ENCODE results near the gene NUAK1. TPM values are rescaled to one million over a fixed set of nuclear protein-coding genes. Genes with fewer than 3 reads are reported as not detected.

Gene NUAK1
- total and polyA plus RNA-seq, 2 experiments from 2014 or later: 5.4 to 16.9 TPM

DNA sequence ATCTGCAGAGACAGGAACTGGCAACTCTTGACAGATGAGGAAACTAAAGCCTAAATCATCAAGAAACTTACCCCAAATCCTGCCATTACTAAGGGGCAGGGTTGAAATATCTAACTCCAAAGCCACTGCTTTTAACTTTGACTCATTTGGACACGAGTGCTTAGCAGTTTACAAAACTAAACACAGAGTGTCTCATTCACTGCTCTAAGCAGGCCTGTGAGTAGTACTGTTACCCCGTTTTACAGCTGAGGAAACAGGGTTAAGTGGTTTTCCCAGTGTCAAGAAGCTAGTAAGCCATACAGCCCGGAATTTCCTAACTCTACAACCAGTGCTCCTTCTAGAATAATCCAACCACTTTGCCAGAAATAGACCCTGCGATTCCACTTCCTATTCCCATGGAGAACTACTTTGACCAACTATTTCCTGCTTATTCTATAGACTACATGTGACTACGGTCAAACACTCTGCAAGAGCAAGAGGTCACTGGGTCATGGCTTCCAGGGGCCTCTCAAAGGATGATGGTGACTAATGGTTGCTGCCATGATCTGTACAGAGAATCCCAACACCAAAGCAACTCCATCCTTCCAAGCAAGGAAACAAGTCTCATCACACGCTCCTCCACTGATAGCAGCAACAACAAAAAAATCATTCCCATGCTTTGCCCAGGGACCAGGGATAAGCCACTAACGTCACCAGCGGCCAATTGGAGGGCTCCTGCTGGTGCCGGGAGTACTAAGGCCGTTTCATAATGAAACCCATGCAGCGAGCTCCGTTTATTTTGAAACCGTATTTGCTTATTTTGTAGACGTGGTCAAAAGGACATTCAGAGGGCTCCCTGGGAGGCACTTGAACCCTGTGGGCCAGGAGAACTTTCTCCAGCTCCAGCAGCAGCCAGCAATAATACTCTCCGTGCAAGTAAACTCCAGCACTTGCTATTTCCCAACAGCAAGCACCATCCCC lies 56.3 kb downstream of the NUAK1 start:
- Histone ChIP-seq H3K36me3 (ENCODE audit: insufficient read depth) (peaks cover 8% of the 10 kb centered on the region; the same call in 1 of the 2 replicates), H4K20me1 (replicated peaks; ENCODE audit: insufficient read depth) (no peaks in the 10 kb centered on the region), H2AFZ (no peak overlapping the region), H3K4me2 (no peak overlapping the region), H3F3A (replicated peaks; ENCODE audit: low read depth) (no peaks in the 10 kb centered on the region), H3K4me3 (no peak overlapping the region), H3K79me2 (replicated peaks; ENCODE audit: insufficient read depth) (peaks cover 7% of the 10 kb centered on the region), H3K27me3 (ENCODE audit: insufficient read depth) (no peaks in the 10 kb centered on the region), H3K27ac (ENCODE audit: low read depth) (no peak overlapping the region; the same call in 1 of the 2 replicates), H3K9me2 (ENCODE audit: insufficient read depth) (no peaks in the 10 kb centered on the region), H3K4me1 (ENCODE audit: insufficient read depth) (peaks cover 11% of the 10 kb centered on the region)
- Mint-ChIP-seq H3K27ac (0 out of 2 replicates have a peak overlapping the region, but pooled peaks have one; percentile 3), H3K9me3 (no peaks in the 10 kb centered on the region), H3K4me1 (peaks cover 23% of the 10 kb centered on the region), H3K27me3 (ENCODE audit: insufficient read depth, low read depth, poor library complexity) (no peaks in the 10 kb centered on the region), H3K4me3 (no peak overlapping the region), H3K36me3 (ENCODE audit: low read depth) (peaks cover 21% of the 10 kb centered on the region)
- DNase-seq (ENCODE audit: low spot score) (no peak), ATAC-seq (no peak)
- TF ChIP-seq, protein P1, sequence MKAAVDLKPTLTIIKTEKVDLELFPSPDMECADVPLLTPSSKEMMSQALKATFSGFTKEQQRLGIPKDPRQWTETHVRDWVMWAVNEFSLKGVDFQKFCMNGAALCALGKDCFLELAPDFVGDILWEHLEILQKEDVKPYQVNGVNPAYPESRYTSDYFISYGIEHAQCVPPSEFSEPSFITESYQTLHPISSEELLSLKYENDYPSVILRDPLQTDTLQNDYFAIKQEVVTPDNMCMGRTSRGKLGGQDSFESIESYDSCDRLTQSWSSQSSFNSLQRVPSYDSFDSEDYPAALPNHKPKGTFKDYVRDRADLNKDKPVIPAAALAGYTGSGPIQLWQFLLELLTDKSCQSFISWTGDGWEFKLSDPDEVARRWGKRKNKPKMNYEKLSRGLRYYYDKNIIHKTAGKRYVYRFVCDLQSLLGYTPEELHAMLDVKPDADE (IDR thresholded peaks at IDR 0.05): no peak
- TF ChIP-seq POLR2AphosphoS5 (IDR thresholded peaks at IDR 0.05; ENCODE audit: low read depth): no peak
- TF ChIP-seq, protein P2, sequence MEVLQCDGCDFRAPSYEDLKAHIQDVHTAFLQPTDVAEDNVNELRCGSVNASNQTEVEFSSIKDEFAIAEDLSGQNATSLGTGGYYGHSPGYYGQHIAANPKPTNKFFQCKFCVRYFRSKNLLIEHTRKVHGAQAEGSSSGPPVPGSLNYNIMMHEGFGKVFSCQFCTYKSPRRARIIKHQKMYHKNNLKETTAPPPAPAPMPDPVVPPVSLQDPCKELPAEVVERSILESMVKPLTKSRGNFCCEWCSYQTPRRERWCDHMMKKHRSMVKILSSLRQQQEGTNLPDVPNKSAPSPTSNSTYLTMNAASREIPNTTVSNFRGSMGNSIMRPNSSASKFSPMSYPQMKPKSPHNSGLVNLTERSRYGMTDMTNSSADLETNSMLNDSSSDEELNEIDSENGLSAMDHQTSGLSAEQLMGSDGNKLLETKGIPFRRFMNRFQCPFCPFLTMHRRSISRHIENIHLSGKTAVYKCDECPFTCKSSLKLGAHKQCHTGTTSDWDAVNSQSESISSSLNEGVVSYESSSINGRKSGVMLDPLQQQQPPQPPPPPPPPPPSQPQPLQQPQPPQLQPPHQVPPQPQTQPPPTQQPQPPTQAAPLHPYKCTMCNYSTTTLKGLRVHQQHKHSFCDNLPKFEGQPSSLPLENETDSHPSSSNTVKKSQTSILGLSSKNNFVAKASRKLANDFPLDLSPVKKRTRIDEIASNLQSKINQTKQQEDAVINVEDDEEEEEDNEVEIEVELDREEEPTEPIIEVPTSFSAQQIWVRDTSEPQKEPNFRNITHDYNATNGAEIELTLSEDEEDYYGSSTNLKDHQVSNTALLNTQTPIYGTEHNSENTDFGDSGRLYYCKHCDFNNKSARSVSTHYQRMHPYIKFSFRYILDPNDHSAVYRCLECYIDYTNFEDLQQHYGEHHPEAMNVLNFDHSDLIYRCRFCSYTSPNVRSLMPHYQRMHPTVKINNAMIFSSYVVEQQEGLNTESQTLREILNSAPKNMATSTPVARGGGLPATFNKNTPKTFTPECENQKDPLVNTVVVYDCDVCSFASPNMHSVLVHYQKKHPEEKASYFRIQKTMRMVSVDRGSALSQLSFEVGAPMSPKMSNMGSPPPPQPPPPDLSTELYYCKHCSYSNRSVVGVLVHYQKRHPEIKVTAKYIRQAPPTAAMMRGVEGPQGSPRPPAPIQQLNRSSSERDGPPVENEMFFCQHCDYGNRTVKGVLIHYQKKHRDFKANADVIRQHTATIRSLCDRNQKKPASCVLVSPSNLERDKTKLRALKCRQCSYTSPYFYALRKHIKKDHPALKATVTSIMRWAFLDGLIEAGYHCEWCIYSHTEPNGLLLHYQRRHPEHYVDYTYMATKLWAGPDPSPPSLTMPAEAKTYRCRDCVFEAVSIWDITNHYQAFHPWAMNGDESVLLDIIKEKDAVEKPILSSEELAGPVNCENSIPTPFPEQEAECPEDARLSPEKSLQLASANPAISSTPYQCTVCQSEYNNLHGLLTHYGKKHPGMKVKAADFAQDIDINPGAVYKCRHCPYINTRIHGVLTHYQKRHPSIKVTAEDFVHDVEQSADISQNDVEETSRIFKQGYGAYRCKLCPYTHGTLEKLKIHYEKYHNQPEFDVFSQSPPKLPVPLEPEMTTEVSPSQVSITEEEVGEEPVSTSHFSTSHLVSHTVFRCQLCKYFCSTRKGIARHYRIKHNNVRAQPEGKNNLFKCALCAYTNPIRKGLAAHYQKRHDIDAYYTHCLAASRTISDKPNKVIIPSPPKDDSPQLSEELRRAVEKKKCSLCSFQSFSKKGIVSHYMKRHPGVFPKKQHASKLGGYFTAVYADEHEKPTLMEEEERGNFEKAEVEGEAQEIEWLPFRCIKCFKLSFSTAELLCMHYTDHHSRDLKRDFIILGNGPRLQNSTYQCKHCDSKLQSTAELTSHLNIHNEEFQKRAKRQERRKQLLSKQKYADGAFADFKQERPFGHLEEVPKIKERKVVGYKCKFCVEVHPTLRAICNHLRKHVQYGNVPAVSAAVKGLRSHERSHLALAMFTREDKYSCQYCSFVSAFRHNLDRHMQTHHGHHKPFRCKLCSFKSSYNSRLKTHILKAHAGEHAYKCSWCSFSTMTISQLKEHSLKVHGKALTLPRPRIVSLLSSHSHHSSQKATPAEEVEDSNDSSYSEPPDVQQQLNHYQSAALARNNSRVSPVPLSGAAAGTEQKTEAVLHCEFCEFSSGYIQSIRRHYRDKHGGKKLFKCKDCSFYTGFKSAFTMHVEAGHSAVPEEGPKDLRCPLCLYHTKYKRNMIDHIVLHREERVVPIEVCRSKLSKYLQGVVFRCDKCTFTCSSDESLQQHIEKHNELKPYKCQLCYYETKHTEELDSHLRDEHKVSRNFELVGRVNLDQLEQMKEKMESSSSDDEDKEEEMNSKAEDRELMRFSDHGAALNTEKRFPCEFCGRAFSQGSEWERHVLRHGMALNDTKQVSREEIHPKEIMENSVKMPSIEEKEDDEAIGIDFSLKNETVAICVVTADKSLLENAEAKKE (CRISPR knock-in tag; IDR thresholded peaks at IDR 0.05): no peak
- TF ChIP-seq STAT1 (IDR thresholded peaks at IDR 0.05; ENCODE audit: unreplicated experiment): no peak
- no peak for TF ChIP-seq ZNF331 (CRISPR knock-in tag; IDR thresholded peaks at IDR 0.05; ENCODE audit: low read depth)
- TF ChIP-seq, protein P3, sequence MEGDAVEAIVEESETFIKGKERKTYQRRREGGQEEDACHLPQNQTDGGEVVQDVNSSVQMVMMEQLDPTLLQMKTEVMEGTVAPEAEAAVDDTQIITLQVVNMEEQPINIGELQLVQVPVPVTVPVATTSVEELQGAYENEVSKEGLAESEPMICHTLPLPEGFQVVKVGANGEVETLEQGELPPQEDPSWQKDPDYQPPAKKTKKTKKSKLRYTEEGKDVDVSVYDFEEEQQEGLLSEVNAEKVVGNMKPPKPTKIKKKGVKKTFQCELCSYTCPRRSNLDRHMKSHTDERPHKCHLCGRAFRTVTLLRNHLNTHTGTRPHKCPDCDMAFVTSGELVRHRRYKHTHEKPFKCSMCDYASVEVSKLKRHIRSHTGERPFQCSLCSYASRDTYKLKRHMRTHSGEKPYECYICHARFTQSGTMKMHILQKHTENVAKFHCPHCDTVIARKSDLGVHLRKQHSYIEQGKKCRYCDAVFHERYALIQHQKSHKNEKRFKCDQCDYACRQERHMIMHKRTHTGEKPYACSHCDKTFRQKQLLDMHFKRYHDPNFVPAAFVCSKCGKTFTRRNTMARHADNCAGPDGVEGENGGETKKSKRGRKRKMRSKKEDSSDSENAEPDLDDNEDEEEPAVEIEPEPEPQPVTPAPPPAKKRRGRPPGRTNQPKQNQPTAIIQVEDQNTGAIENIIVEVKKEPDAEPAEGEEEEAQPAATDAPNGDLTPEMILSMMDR (conservative IDR thresholded peaks at IDR 0.05; ENCODE audit: low read depth in 2 of 2): no peak

Data from GM23338 (cell line).